Small intestine (tissue), 7 donors: ENCODE measurements around the gene DNAH10. TPM values are rescaled to one million over a fixed set of nuclear protein-coding genes. Genes with fewer than 3 reads are reported as not detected.
A peak's percentile ranks its signal among the peaks of the same experiment; 100 is the strongest.

Experiments used
- DNase-seq, 2 donors: peaks; one replicate each; pipeline versions ENCODE4 v3.0.0 to v3.0.0-alpha.2; 2013
- FAIRE-seq: peaks from 2 replicates; lab custom pipeline; 2012; peaks lifted over from hg19 to GRCh38; lab: Jason Lieb, UNC
- H3K27ac ChIP-seq, 3 donors: one replicate each; pipeline ENCODE4 v1.5.1; 2013; ENCODE audit warnings: low read length in 2 of 3, mild to moderate bottlenecking in 2 of 3, control low read depth in 1 of 3, inconsistent platforms in 1 of 3, low read depth in 1 of 3, moderate library complexity in 1 of 3
- H3K27me3 ChIP-seq, 3 donors: one replicate each; pipeline ENCODE4 v1.6.1; 2013; ENCODE audit warnings: low read length in 3 of 3, inconsistent platforms in 1 of 3; ENCODE audit not compliant: control insufficient read depth in 3 of 3, insufficient read depth in 3 of 3
- H3K36me3 ChIP-seq, 3 donors: one replicate each; pipeline ENCODE4 v1.6.1; 2013; ENCODE audit warnings: low read length in 3 of 3, inconsistent platforms in 1 of 3, low read depth in 1 of 3, mild to moderate bottlenecking in 1 of 3, moderate library complexity in 1 of 3; ENCODE audit not compliant: control insufficient read depth in 3 of 3, insufficient read depth in 2 of 3
- H3K4me1 ChIP-seq, 3 donors: one replicate each; pipeline ENCODE4 v1.6.1; 2013; ENCODE audit warnings: low read length in 2 of 3, inconsistent platforms in 1 of 3, low read depth in 1 of 3, mild to moderate bottlenecking in 1 of 3, moderate library complexity in 1 of 3; ENCODE audit not compliant: control insufficient read depth in 3 of 3, insufficient read depth in 2 of 3
- H3K4me3 ChIP-seq, 3 donors: one replicate each; pipeline ENCODE4 v1.5.1; 2013; ENCODE audit warnings: low read length in 3 of 3, control low read depth in 1 of 3, inconsistent platforms in 1 of 3, low read depth in 1 of 3, mild to moderate bottlenecking in 1 of 3, moderate library complexity in 1 of 3
- H3K9me3 ChIP-seq, 2 donors: one replicate each; pipeline ENCODE4 v1.6.1; 2013; ENCODE audit warnings: low read depth in 1 of 2, low read length in 1 of 2; ENCODE audit not compliant: control insufficient read depth in 2 of 2, insufficient read depth in 1 of 2
- WGBS, 3 donors: extraction: QIAGEN DNeasy Blood & Tissue Kit; methylation state at CpG; one replicate each; pipeline ENCODE4 v1.1.7; 2013; 5-methylcytosine and 5-hydroxymethylcytosine counted together
- polyA plus RNA-seq, 4 donors: library from polyadenylated mRNA; stranded (reverse) in 3 of 4; unstranded in 1 of 4; fragments of 200-250 nt in 3 of 4; fragments of 120-200 nt in 1 of 4; gene quantifications; one replicate each; pipeline versions ENCODE4 v1.2.1 to v1.2.3, GENCODE V29; 2013
- donor health status: healthy with polysubstance abuse.
- donor health status: control.
- donor health status: control.
- donor health status: Bipolar disorder and iron deficiency.
- donor health status: healthy.

Gene DNAH10
- polyA plus RNA-seq, 4 donors = 0.22 to 0.50 (median 0.45) TPM; not detected in 1

DNA sequence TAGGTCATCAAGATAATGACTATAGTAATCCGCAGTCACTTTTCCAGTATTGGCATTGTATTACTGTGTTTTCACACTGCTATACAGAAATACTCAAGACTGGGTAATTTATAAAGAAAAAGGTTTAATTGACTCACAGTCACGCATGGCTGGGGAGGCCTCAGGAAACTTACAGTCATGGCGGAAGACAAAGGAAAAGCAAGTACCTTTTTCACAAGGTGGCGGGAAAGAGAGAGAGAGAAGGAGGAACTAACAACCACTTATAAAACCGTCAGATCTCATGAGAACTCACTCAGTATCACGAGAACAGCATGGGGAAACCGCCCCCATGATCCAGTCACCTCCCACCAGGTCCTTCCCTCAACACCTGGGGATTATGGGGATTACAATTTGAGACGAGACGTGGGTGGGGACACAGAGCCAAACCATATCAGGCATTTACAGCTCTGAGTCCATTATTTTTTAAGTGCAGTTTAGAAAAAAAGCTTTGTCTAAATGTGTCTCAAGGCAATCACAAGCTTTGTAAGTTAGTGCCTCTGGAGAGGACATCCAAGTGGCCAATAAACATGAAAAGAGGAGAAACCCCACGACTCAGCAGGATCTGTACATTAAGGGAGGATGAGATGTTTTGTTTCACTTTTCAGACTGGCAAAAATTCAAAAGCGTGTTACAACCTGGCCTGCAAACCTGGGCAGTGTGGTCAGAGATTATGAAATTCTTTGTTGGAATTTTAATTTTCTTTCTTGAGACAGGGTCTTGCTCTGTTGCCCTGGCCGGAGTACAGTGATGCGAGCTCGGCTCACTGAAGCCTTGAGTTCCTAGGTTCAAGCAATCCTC lies 82.0 kb downstream of the DNAH10 start:
- H3K27ac ChIP-seq = no peak overlapping the region
- H3K9me3 ChIP-seq = no peaks in the 10 kb centered on the region
- no peaks in the 10 kb centered on the region for H3K27me3 ChIP-seq
- no peak overlapping the region for H3K4me3 ChIP-seq
- 80 to 84% (median 83%) methylated on average over 14 of the region's 14 CpGs for WGBS, 3 donors
- FAIRE-seq (no peak), DNase-seq (no peak)
- H3K4me1 ChIP-seq = no peaks in the 10 kb centered on the region
- H3K36me3 ChIP-seq = no peaks in the 10 kb centered on the region

GRCh38 chr12:123845881-123846280 lies 83.8 kb downstream of the DNAH10 start:
- Histone ChIP-seq H3K9me3 (no peaks in the 10 kb centered on the region), H3K27me3 (no peaks in the 10 kb centered on the region), H3K4me3 (no peak overlapping the region), H3K27ac (no peak overlapping the region), H3K36me3 (no peaks in the 10 kb centered on the region), H3K4me1 (no peaks in the 10 kb centered on the region)
- 93 to 95% (median 93%) methylated on average over 19 of the region's 19 CpGs for WGBS, 3 donors
- DNase-seq (no peak), FAIRE-seq (no peak)

- no peaks in the 10 kb centered on the region for H3K4me1 ChIP-seq
- FAIRE-seq = no peak
- no peak overlapping the region for H3K27ac ChIP-seq
- no peak for DNase-seq
- H3K36me3 ChIP-seq = no peaks in the 10 kb centered on the region
- no peaks in the 10 kb centered on the region for H3K9me3 ChIP-seq
- H3K4me3 ChIP-seq = no peak overlapping the region
- 71 to 82% (median 79%) methylated on average over 5 of the region's 5 CpGs for WGBS, 3 donors
- no peaks in the 10 kb centered on the region for H3K27me3 ChIP-seq
Observed at GRCh38 chr12:123846340-123846739, 84.2 kb downstream of the DNAH10 start.

DNA sequence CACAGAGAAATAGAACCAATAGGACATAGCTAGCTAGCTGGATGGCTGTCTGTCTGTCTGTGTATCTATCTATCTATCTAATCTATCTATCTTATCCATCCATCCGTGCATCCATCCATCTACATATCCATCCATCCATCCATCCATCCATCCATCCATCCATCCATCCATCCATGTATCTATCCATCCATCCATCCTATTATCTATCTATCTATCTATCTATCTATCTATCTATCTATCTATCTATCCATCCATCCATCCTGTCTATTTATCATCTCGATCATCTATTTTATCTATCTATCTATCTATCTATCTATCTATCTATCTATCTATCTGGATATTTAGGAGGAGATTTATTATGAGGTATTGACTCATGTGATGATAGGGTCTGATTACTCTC lies 84.9 kb downstream of the DNAH10 start:
- Histone ChIP-seq H3K4me1 (no peaks in the 10 kb centered on the region), H3K4me3 (no peak overlapping the region), H3K9me3 (no peaks in the 10 kb centered on the region), H3K36me3 (no peaks in the 10 kb centered on the region), H3K27me3 (no peaks in the 10 kb centered on the region), H3K27ac (no peak overlapping the region)
- FAIRE-seq (no peak), DNase-seq (no peak)
- WGBS, 3 donors = 82 to 88% (median 86%) methylated on average over 2 of the region's 2 CpGs

- Histone ChIP-seq H3K27me3 (no peaks in the 10 kb centered on the region), H3K36me3 (no peaks in the 10 kb centered on the region), H3K27ac (no peak overlapping the region), H3K4me1 (no peaks in the 10 kb centered on the region), H3K9me3 (no peaks in the 10 kb centered on the region), H3K4me3 (no peak overlapping the region)
- FAIRE-seq (no peak), DNase-seq (no peak)
- 93 to 98% (median 97%) methylated on average over 8 of the region's 8 CpGs for WGBS, 3 donors
Observed at GRCh38 chr12:123847876-123848275, 85.8 kb downstream of the DNAH10 start.

DNA sequence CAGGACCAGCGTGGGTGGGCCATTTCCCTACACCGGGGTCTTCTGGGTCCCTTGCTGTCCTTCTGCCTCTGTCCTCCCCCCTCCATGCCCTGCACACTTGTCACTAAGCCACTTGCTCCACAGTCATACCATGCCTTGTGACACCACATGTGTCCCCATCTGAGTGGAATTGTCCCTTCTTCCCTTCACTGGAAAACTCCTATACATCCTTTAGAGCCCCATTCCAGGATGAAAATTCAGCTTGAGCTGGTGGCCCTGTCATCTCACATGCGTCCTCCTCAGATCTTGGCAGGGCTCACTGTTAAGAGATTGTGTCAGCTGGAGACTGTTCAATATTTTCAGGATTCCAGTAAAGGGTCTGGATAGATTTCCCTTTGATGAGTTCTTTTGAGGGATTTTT lies 87.4 kb downstream of the DNAH10 start:
- WGBS, 3 donors = 76 to 90% (median 76%) methylated on average over 3 of the region's 3 CpGs

DNA sequence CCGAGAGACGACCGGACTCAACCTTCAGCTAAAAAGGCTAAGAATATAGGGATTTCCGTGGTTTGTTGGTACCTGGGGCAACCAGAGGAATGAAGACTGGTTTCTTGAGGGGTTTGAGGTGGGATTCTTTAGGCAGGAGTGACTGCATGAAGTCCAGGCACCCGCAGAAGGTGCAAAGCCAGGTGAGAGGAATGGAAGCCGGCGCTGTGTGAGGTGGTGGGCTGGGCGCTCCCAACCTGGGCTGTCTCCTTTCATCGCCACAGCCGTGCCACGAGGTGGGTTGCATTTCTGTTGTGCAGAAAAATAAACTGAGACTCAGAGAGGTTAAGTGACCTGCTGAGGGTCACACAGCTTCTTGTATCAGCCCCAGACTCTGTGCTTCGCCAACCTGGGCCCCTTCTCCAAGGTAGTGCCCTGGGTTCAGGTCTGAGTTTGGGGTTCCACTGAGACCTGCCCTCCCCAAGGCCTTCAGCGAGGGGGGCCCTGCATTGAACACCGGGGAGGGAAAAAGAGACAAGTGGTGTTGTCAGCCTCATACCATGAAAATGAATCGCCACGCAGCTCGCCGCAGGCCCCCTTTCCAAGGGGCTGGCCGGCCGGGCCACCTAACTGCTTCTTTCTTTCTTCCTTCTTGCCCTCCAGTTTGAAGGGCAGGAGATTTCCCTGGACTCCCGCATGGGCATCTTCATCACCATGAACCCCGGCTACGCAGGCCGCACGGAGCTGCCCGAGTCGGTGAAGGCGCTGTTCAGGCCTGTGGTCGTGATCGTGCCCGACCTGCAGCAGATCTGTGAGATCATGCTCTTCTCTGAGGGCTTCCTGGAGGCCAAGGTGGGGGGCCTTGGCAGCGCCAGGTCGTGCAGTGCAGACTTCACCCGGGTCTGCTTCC lies 88.4 kb downstream of the DNAH10 start:
- Histone ChIP-seq H3K4me3 (no peak overlapping the region), H3K27ac (no peak overlapping the region), H3K27me3 (no peaks in the 10 kb centered on the region), H3K36me3 (no peaks in the 10 kb centered on the region), H3K4me1 (peaks cover 0 to 4% (median 0%) of the 10 kb centered on the region in 3 donors), H3K9me3 (no peaks in the 10 kb centered on the region)
- no peak for DNase-seq
- 91 to 92% (median 91%) methylated on average over 34 of the region's 34 CpGs for WGBS, 3 donors
- no peak for FAIRE-seq

More for the DNA sequence above, 87.4 kb downstream of the DNAH10 start:
- Histone ChIP-seq H3K27ac (no peak overlapping the region), H3K4me1 (peaks cover 0 to 4% (median 0%) of the 10 kb centered on the region in 3 donors), H3K27me3 (no peaks in the 10 kb centered on the region), H3K36me3 (no peaks in the 10 kb centered on the region), H3K4me3 (no peak overlapping the region), H3K9me3 (no peaks in the 10 kb centered on the region)
- FAIRE-seq (no peak), DNase-seq (no peak)

- Histone ChIP-seq H3K36me3 (no peaks in the 10 kb centered on the region), H3K4me3 (no peak overlapping the region), H3K9me3 (no peaks in the 10 kb centered on the region), H3K27me3 (no peaks in the 10 kb centered on the region), H3K4me1 (peaks cover 0 to 4% (median 0%) of the 10 kb centered on the region in 3 donors), H3K27ac (no peak overlapping the region)
- WGBS, 3 donors = 75 to 84% (median 81%) methylated on average over 28 of the region's 28 CpGs
- FAIRE-seq (no peak), DNase-seq (peak; percentile 58 to 71)
Observed at GRCh38 chr12:123853396-123854070, 91.4 kb downstream of the DNAH10 start.
